ENCODE measurements around the gene NCAPD3.

- TF ChIP-seq EZH2phosphoT487 (IDR thresholded peaks at IDR 0.05; ENCODE audit: insufficient read depth, low read depth) (no peak), EZH2 (IDR thresholded peaks at IDR 0.05; ENCODE audit: insufficient read depth, poor library complexity, severe bottlenecking) (no peak)
Measured at GRCh38 chr11:134248910-134249480, 25.2 kb upstream of the NCAPD3 start.

Data from GM23248 (cell line).